Liver (tissue), 9 donors: ENCODE data around the gene COQ8A. TPM values are rescaled to one million over a fixed set of nuclear protein-coding genes. Genes with fewer than 3 reads are reported as not detected.

Experiments used
- DNase-seq: peaks from one replicate; pipeline ENCODE4 v3.0.0-alpha.2; 2017; ENCODE audit warnings: low spot score
- H3K27ac ChIP-seq, 2 donors: one replicate each; pipeline ENCODE4 v1.7.0; 2013; ENCODE audit warnings: inconsistent platforms in 2 of 2, low read length in 2 of 2, control low read depth in 1 of 2, low read depth in 1 of 2, mild to moderate bottlenecking in 1 of 2
- H3K27me3 ChIP-seq, 4 donors: one replicate each; pipeline versions ENCODE4 v1.6.1 to v1.7.0; 2013; ENCODE audit warnings: low read length in 3 of 4, inconsistent platforms in 1 of 4, mild to moderate bottlenecking in 1 of 4, moderate library complexity in 1 of 4; ENCODE audit not compliant: control insufficient read depth in 4 of 4, insufficient read depth in 4 of 4
- H3K36me3 ChIP-seq, 4 donors: one replicate each; pipeline versions ENCODE4 v1.6.1 to v1.7.0; 2013; ENCODE audit warnings: low read length in 3 of 4, mild to moderate bottlenecking in 3 of 4, low read depth in 1 of 4, moderate library complexity in 1 of 4; ENCODE audit not compliant: control insufficient read depth in 4 of 4, insufficient read depth in 3 of 4
- H3K4me1 ChIP-seq, 4 donors: one replicate each; pipeline versions ENCODE4 v1.6.1 to v1.7.0; 2013; ENCODE audit warnings: low read length in 3 of 4, mild to moderate bottlenecking in 3 of 4, moderate library complexity in 1 of 4; ENCODE audit not compliant: control insufficient read depth in 4 of 4, insufficient read depth in 4 of 4
- H3K4me3 ChIP-seq, 3 donors: one replicate each; pipeline versions ENCODE4 v1.6.1 to v1.7.0; 2013; ENCODE audit warnings: low read length in 3 of 3, control low read depth in 1 of 3, low read depth in 1 of 3, mild to moderate bottlenecking in 1 of 3
- H3K9ac ChIP-seq, 2 donors: one replicate each; pipeline ENCODE4 v1.7.0; 2013; ENCODE audit warnings: low read length in 2 of 2, mild to moderate bottlenecking in 2 of 2, moderate library complexity in 2 of 2, control low read depth in 1 of 2, low read depth in 1 of 2
- H3K9me3 ChIP-seq, 4 donors: one replicate each; pipeline versions ENCODE4 v1.6.1 to v1.7.0; 2013; ENCODE audit warnings: low read length in 3 of 4; ENCODE audit not compliant: control insufficient read depth in 4 of 4
- EGR1 ChIP-seq, 2 donors: IDR thresholded peaks; 2 replicates each; pipeline ENCODE4 v1.6.1; 2016 to 2018; ENCODE audit warnings: antibody characterized with exemption in 2 of 2, low read depth in 2 of 2
- FOXA1 ChIP-seq: IDR thresholded peaks from 2 replicates; pipeline ENCODE4 v1.6.1; 2016; ENCODE audit warnings: antibody characterized with exemption
- FOXA2 ChIP-seq: IDR thresholded peaks from 2 replicates; pipeline ENCODE4 v1.6.1; 2016; ENCODE audit warnings: antibody characterized with exemption
- GABPA ChIP-seq, 2 donors: IDR thresholded peaks in 1 of 2; conservative IDR thresholded peaks in 1 of 2; 2 replicates each; pipeline ENCODE4 v1.6.1; 2016; ENCODE audit warnings: antibody characterized with exemption in 2 of 2, mild to moderate bottlenecking in 1 of 2, moderate library complexity in 1 of 2
- HNF4A ChIP-seq, 2 donors: conservative IDR thresholded peaks; 2 replicates each; pipeline ENCODE4 v1.6.1; 2016; ENCODE audit warnings: antibody characterized with exemption in 2 of 2, mild to moderate bottlenecking in 2 of 2
- HNF4G ChIP-seq: IDR thresholded peaks from 2 replicates; pipeline ENCODE4 v1.6.1; 2016; ENCODE audit warnings: antibody characterized with exemption
- JUND ChIP-seq, 2 donors: IDR thresholded peaks; 2 replicates each; pipeline ENCODE4 v1.6.1; 2016; ENCODE audit warnings: antibody characterized with exemption in 2 of 2
- MAX ChIP-seq: IDR thresholded peaks from 2 replicates; pipeline ENCODE4 v1.6.1; 2016; ENCODE audit warnings: antibody characterized with exemption
- NR2F2 ChIP-seq: IDR thresholded peaks from 2 replicates; pipeline ENCODE4 v1.6.1; 2016; ENCODE audit warnings: antibody characterized with exemption
- RAD21 ChIP-seq, 2 donors: IDR thresholded peaks; 2 replicates each; pipeline ENCODE4 v1.6.1; 2016; ENCODE audit warnings: antibody characterized with exemption in 2 of 2, mild to moderate bottlenecking in 2 of 2
- REST ChIP-seq: IDR thresholded peaks from 2 replicates; pipeline ENCODE4 v1.6.1; 2016; ENCODE audit warnings: antibody characterized with exemption, mild to moderate bottlenecking
- RXRA ChIP-seq, 2 donors: IDR thresholded peaks; 2 replicates each; pipeline ENCODE4 v1.6.1; 2017 to 2018; ENCODE audit warnings: antibody characterized with exemption in 2 of 2, mild to moderate bottlenecking in 1 of 2
- SP1 ChIP-seq: IDR thresholded peaks from 2 replicates; pipeline ENCODE4 v1.6.1; 2018; ENCODE audit warnings: antibody characterized with exemption, mild to moderate bottlenecking
- TAF1 ChIP-seq: conservative IDR thresholded peaks from 2 replicates; pipeline ENCODE4 v1.6.1; 2016; ENCODE audit warnings: antibody characterized with exemption, mild to moderate bottlenecking
- YY1 ChIP-seq: IDR thresholded peaks from 2 replicates; pipeline ENCODE4 v1.6.1; 2016; ENCODE audit warnings: antibody characterized with exemption, mild to moderate bottlenecking
- WGBS: extraction: QIAGEN DNeasy Blood & Tissue Kit; methylation state at CpG from one replicate; pipeline ENCODE4 v1.1.7; 2013; 5-methylcytosine and 5-hydroxymethylcytosine counted together
- polyA plus RNA-seq, 2 donors: library from polyadenylated mRNA; stranded (reverse) in 1 of 2; unstranded in 1 of 2; fragments of 200-250 nt in 1 of 2; fragments of >200 nt in 1 of 2; fragmentation: Nextera tagmentation in 1 of 2; extraction: Ambion mirVana in 1 of 2; gene quantifications; one replicate each; pipeline versions ENCODE4 v1.2.1 to v1.2.3, GENCODE V29; 2013 to 2015
- total RNA-seq, 2 donors: library from RNA; depleted of rRNA; stranded (reverse); fragments of >200 nt; gene quantifications; one replicate each; pipeline ENCODE4 v1.2.3, GENCODE V29; 2014
- TF ChIP-seq, protein P1 (sequence below): fragments of 150-350 bp; IDR thresholded peaks from 2 replicates; pipeline ENCODE4 v1.5.1; 2017; ENCODE audit warnings: improper control_type of control experiment, low read depth, low read length; ENCODE audit not compliant: missing input control
- TF ChIP-seq, protein P2 (sequence below): IDR thresholded peaks from 2 replicates; pipeline ENCODE4 v1.6.1; 2016; ENCODE audit warnings: antibody characterized with exemption
- TF ChIP-seq, protein P3 (sequence below): IDR thresholded peaks from 2 replicates; pipeline ENCODE4 v1.6.1; 2016; ENCODE audit warnings: antibody characterized with exemption
- donor health status: healthy.
- donor health status: healthy.
- donor health status: healthy.
- donor health status: healthy.
- donor health status: healthy.

COQ8A gene
- total and polyA plus RNA-seq, 4 donors: 24.4 to 60.0 (median 54.9) TPM

GRCh38 chr1:226945106-226945857 is 5.2 kb downstream of the COQ8A start:
- Histone ChIP-seq H3K9ac (peak overlapping the region; percentile 49 to 50), H3K27me3 (no peaks in the 10 kb centered on the region), H3K36me3 (peaks cover 0 to 4% (median 0%) of the 10 kb centered on the region in 4 donors), H3K27ac (peak overlapping the region; percentile 91 to 97), H3K4me3 (peak overlapping the region in 1 of 3 donors; percentile 23), H3K9me3 (no peaks in the 10 kb centered on the region), H3K4me1 (peaks cover 35 to 72% (median 52%) of the 10 kb centered on the region in 4 donors)
- TF ChIP-seq RAD21 (IDR thresholded peaks at IDR 0.05): peak; percentile 34 to 54
- peak; percentile 62 for TF ChIP-seq REST
- TF ChIP-seq, protein P1, sequence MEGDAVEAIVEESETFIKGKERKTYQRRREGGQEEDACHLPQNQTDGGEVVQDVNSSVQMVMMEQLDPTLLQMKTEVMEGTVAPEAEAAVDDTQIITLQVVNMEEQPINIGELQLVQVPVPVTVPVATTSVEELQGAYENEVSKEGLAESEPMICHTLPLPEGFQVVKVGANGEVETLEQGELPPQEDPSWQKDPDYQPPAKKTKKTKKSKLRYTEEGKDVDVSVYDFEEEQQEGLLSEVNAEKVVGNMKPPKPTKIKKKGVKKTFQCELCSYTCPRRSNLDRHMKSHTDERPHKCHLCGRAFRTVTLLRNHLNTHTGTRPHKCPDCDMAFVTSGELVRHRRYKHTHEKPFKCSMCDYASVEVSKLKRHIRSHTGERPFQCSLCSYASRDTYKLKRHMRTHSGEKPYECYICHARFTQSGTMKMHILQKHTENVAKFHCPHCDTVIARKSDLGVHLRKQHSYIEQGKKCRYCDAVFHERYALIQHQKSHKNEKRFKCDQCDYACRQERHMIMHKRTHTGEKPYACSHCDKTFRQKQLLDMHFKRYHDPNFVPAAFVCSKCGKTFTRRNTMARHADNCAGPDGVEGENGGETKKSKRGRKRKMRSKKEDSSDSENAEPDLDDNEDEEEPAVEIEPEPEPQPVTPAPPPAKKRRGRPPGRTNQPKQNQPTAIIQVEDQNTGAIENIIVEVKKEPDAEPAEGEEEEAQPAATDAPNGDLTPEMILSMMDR: no peak
- TF ChIP-seq FOXA1: peak; percentile 76
- TF ChIP-seq GABPA (IDR thresholded peaks at IDR 0.05 in 1 of 2, conservative IDR thresholded peaks at IDR 0.05 in 1 of 2): peak in 1 of 2 donors; percentile 38
- peak; percentile 50 to 88 for TF ChIP-seq JUND (IDR thresholded peaks at IDR 0.05)
- peak; percentile 90 for TF ChIP-seq SP1
- peak; percentile 99 for TF ChIP-seq MAX
- TF ChIP-seq FOXA2: peak; percentile 88
- TF ChIP-seq EGR1 (IDR thresholded peaks at IDR 0.05; ENCODE audit: low read depth in 2 of 2): peak in 1 of 2 donors; percentile 70
- TF ChIP-seq, protein P2, sequence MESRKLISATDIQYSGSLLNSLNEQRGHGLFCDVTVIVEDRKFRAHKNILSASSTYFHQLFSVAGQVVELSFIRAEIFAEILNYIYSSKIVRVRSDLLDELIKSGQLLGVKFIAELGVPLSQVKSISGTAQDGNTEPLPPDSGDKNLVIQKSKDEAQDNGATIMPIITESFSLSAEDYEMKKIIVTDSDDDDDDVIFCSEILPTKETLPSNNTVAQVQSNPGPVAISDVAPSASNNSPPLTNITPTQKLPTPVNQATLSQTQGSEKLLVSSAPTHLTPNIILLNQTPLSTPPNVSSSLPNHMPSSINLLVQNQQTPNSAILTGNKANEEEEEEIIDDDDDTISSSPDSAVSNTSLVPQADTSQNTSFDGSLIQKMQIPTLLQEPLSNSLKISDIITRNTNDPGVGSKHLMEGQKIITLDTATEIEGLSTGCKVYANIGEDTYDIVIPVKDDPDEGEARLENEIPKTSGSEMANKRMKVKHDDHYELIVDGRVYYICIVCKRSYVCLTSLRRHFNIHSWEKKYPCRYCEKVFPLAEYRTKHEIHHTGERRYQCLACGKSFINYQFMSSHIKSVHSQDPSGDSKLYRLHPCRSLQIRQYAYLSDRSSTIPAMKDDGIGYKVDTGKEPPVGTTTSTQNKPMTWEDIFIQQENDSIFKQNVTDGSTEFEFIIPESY: peak; percentile 91
- TF ChIP-seq RXRA (IDR thresholded peaks at IDR 0.05): peak; percentile 89 to 95
- peak; percentile 82 to 88 for TF ChIP-seq HNF4A (conservative IDR thresholded peaks at IDR 0.05)
- TF ChIP-seq, protein P3, sequence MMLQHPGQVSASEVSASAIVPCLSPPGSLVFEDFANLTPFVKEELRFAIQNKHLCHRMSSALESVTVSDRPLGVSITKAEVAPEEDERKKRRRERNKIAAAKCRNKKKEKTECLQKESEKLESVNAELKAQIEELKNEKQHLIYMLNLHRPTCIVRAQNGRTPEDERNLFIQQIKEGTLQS: peak; percentile 51
- TF ChIP-seq NR2F2: peak; percentile 51
- TF ChIP-seq HNF4G: no peak
- no peak for TF ChIP-seq TAF1
- peak; percentile 73 for TF ChIP-seq YY1
- WGBS: 25% methylated on average over 19 of the region's 19 CpGs
- DNase-seq: no peak
